Body of pancreas (tissue), 4 donors: ENCODE results near the gene DNAH11. TPM values are rescaled to one million over a fixed set of nuclear protein-coding genes. Genes with fewer than 3 reads are reported as not detected.
"Not testable (repeated sequence)": the region's sequence is repeated elsewhere in the genome, so short reads cannot be mapped to it uniquely, and the experiment has no call there.

ENCODE experiments used
- ATAC-seq: fragments of 150-250 bp; one replicate; pipeline ENCODE4 v1.9.1; 2016
- DNase-seq, 4 donors: peaks; one replicate each; pipeline ENCODE4 v3.0.0-alpha.2; 2019
- H3K27ac ChIP-seq, 4 donors: fragments of 200-600 bp; sonication (generic); 1 replicate in 3 of 4; 2 replicates in 1 of 4; pipeline versions ENCODE4 v1.5.1 to v1.6.1; 2016 to 2019; ENCODE audit warnings: mild to moderate bottlenecking in 1 of 4, mixed read lengths in 1 of 4, moderate library complexity in 1 of 4
- H3K27me3 ChIP-seq, 2 donors: fragments of 200-600 bp; sonication (generic); one replicate each; pipeline ENCODE4 v1.6.0; 2016; ENCODE audit warnings: mild to moderate bottlenecking in 1 of 2
- H3K36me3 ChIP-seq, 2 donors: fragments of 200-600 bp; sonication (generic); replicated peaks in 1 of 2; 2 replicates each; pipeline ENCODE4 v1.5.1; 2016; ENCODE audit warnings: low read depth in 2 of 2; ENCODE audit not compliant: insufficient read depth in 1 of 2
- H3K4me1 ChIP-seq: fragments of 200-600 bp; sonication (generic); one replicate; pipeline ENCODE4 v1.6.0; 2016
- H3K4me3 ChIP-seq, 2 donors: fragments of 200-600 bp; sonication (generic); 1 replicate in 1 of 2; 2 replicates in 1 of 2; pipeline ENCODE4 v1.5.1; 2016 to 2019
- H3K9me3 ChIP-seq, 3 donors: fragments of 200-600 bp; sonication (generic); 1 replicate in 2 of 3; 2 replicates in 1 of 3; pipeline ENCODE4 v1.5.1; 2016
- CTCF ChIP-seq, 7 experiments: fragments of 450-650 bp in 4 of 7; fragments of 200-600 bp in 3 of 7; sonication (generic) in 3 of 7; IDR thresholded peaks; one replicate each; pipeline ENCODE4 v1.5.1; 2016 to 2019; ENCODE audit warnings: antibody characterized with exemption in 7 of 7
- POLR2A ChIP-seq, 3 donors: fragments of 450-650 bp; IDR thresholded peaks; one replicate each; pipeline ENCODE4 v1.6.1; 2016; ENCODE audit warnings: antibody characterized with exemption in 3 of 3, mild to moderate bottlenecking in 2 of 3
- WGBS, 2 donors: methylation state at CpG; one replicate each; pipeline ENCODE4 v1.1.5; 2017; 5-methylcytosine and 5-hydroxymethylcytosine counted together
- intact Hi-C: fragments of 100-400 bp; cut with DNase I; formaldehyde crosslinking; loops from one replicate; pipeline ENCODE4 v1.15.1; 2023
- total RNA-seq, 2 donors: library from RNA; depleted of rRNA; stranded (reverse); fragments of >200 nt; gene quantifications; one replicate each; pipeline ENCODE4 v1.1.0, GENCODE V29; 2016

DNAH11 gene
- total RNA-seq, 2 donors from 2014 or later, result 0.52 to 0.99 TPM

DNA sequence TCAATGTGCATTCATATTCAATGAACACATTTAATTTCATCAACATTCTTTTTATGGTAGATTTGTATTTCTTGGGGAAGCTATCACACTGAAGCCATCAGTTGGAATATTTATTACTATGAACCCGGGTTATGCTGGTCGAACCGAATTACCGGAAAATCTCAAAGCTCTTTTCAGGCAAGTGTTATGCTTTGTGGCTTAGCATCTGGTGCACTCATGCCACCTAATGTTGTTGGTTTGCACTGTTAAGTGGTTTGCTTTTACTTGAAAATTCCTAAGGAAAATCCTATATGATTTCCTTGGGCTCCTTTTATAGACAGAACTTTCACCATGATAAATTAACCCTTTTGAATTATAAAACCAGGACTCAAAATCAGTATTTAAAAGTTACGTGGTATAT, 147.9 kb downstream of the DNAH11 start:
- no peaks in the 10 kb centered on the region for H3K9me3 ChIP-seq
- H3K4me1 ChIP-seq, result no peaks in the 10 kb centered on the region
- DNase-seq, result no peak
- no peak overlapping the region for H3K27ac ChIP-seq
- H3K36me3 ChIP-seq, result no peaks in the 10 kb centered on the region
- 59 to 60% methylated on average over 5 of the region's 5 CpGs for WGBS, 2 donors
- no peak overlapping the region for H3K4me3 ChIP-seq
- ATAC-seq, result no peak
- no peaks in the 10 kb centered on the region for H3K27me3 ChIP-seq
- TF ChIP-seq POLR2A (IDR thresholded peaks at IDR 0.05), result no peak
- TF ChIP-seq CTCF (IDR thresholded peaks at IDR 0.05), result no peak
- intact Hi-C loops, result no loop called here

GRCh38 chr7:21691146-21691545, 148.3 kb downstream of the DNAH11 start:
- DNase-seq, H3K4me3 ChIP-seq, ATAC-seq, intact Hi-C loops, H3K27me3 ChIP-seq, H3K27ac ChIP-seq, H3K36me3 ChIP-seq, H3K4me1 ChIP-seq, H3K9me3 ChIP-seq: not testable (repeated sequence)
- 59 to 75% methylated on average over 4 to 5 of the region's 5 CpGs for WGBS, 2 donors

- DNase-seq, H3K27me3 ChIP-seq, ATAC-seq, H3K27ac ChIP-seq, H3K4me1 ChIP-seq, intact Hi-C loops, H3K9me3 ChIP-seq, H3K4me3 ChIP-seq, H3K36me3 ChIP-seq: not testable (repeated sequence)
- 33 to 45% methylated on average over 1 of the region's 1 CpG for WGBS, 2 donors
Measured at GRCh38 chr7:21700587-21700986, 157.7 kb downstream of the DNAH11 start.

DNA sequence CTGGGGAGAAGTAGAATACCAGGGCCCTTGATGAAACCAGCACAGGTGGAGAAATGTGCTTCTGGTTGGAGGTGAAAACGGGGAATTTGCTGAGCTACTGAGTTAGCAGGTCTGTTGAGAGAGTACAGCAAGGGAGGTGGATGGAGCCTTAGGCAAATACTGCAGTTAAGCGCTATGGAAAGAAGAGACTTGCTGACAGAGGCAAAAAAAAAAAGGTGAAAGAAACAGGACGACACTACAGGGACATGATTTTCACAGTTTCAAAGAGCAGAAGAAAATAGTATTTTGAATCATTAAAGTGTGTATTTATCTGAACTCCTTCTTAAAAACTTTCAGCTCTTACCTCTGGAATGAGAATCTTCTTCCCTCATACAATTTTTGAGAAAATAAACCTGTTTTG, 159.5 kb downstream of the DNAH11 start:
- DNase-seq (no peak), ATAC-seq (no peak)
- no peaks in the 10 kb centered on the region for H3K27me3 ChIP-seq
- intact Hi-C loops, result no loop called here
- no peaks in the 10 kb centered on the region for H3K9me3 ChIP-seq
- H3K27ac ChIP-seq, result no peak overlapping the region
- no peaks in the 10 kb centered on the region for H3K4me1 ChIP-seq
- H3K36me3 ChIP-seq, result no peaks in the 10 kb centered on the region
- WGBS, 2 donors, result 56 to 70% methylated on average over 3 of the region's 3 CpGs
- TF ChIP-seq CTCF (IDR thresholded peaks at IDR 0.05), result no peak
- no peak for TF ChIP-seq POLR2A (IDR thresholded peaks at IDR 0.05)
- H3K4me3 ChIP-seq, result no peak overlapping the region

GRCh38 chr7:21704359-21704758, 161.5 kb downstream of the DNAH11 start:
- no peak overlapping the region for H3K4me3 ChIP-seq
- TF ChIP-seq POLR2A (IDR thresholded peaks at IDR 0.05) (no peak), CTCF (IDR thresholded peaks at IDR 0.05) (no peak)
- no peak overlapping the region for H3K27ac ChIP-seq
- intact Hi-C loops, result no loop called here
- ATAC-seq (no peak), DNase-seq (no peak)
- H3K36me3 ChIP-seq, result no peaks in the 10 kb centered on the region
- no peaks in the 10 kb centered on the region for H3K9me3 ChIP-seq
- H3K27me3 ChIP-seq, result no peaks in the 10 kb centered on the region
- 45 to 60% methylated on average over 4 of the region's 4 CpGs for WGBS, 2 donors
- H3K4me1 ChIP-seq, result no peaks in the 10 kb centered on the region

GRCh38 chr7:21706131-21706530, 163.3 kb downstream of the DNAH11 start:
- intact Hi-C loops, result no loop called here
- DNase-seq, result no peak
- Histone ChIP-seq H3K27me3 (no peaks in the 10 kb centered on the region), H3K9me3 (no peaks in the 10 kb centered on the region), H3K4me1 (no peaks in the 10 kb centered on the region), H3K27ac (no peak overlapping the region), H3K4me3 (no peak overlapping the region), H3K36me3 (no peaks in the 10 kb centered on the region)
- 77 to 79% methylated on average over 3 of the region's 3 CpGs for WGBS, 2 donors
- TF ChIP-seq CTCF (IDR thresholded peaks at IDR 0.05), result no peak
- TF ChIP-seq POLR2A (IDR thresholded peaks at IDR 0.05), result no peak
- no peak for ATAC-seq
